ENCODE data around the gene ACOT8.
"Not testable (repeated sequence)": the region's sequence is repeated elsewhere in the genome, so short reads cannot be mapped to it uniquely, and the experiment has no call there.

ACOT8 gene

GRCh38 chr20:45798935-45799642, 58.1 kb downstream of the ACOT8 start:
- peak in 26 of 56 donors; percentile 2 to 52 (median 8) for DNase-seq

GRCh38 chr20:45797955-45798354, 59.2 kb downstream of the ACOT8 start:
- not testable (repeated sequence) for DNase-seq

GRCh38 chr20:45797510-45797909, 59.7 kb downstream of the ACOT8 start:
- DNase-seq, result not testable (repeated sequence)

- no peak for DNase-seq
Measured at GRCh38 chr20:45796337-45797065, 60.7 kb downstream of the ACOT8 start.

GRCh38 chr20:45792317-45793118, 64.7 kb downstream of the ACOT8 start:
- peak in 5 of 56 donors; percentile 1 to 25 (median 19) for DNase-seq

Data from nucleus accumbens (tissue), 56 donors.